GM12878 (cell line): ENCODE measurements around the gene ONECUT2. TPM values are rescaled to one million over a fixed set of nuclear protein-coding genes. Genes with fewer than 3 reads are reported as not detected.

Experiments used
- ATAC-seq: fragments of 200-7000 bp; cut with Tn5 transposase; 3 replicates; pipeline ENCODE4 v1.9.1; 2020; ENCODE audit warnings: mild to moderate bottlenecking, moderate library complexity
- BruUV-seq: library from RNA; stranded (reverse); fragments of 400-500 nt; replicated peaks from 2 replicates; lab custom pipeline; 2021; lab: Mats Ljungman, UMichigan
- CTCF ChIA-PET: fragments of 300-600 bp; sonication (Branson Sonifier 250); formaldehyde crosslinking; extraction: SDS; loops from one replicate; lab custom pipeline; 2021; ENCODE audit warnings: inconsistent platforms; lab: Yijun Ruan, JAX
- POLR2A ChIA-PET: fragments of 350-600 bp; formaldehyde crosslinking; extraction: SDS; loops from one replicate; lab custom pipeline; 2021; ENCODE audit warnings: inconsistent platforms; lab: Charles Lee
- RAD21 ChIA-PET: fragments of 300-600 bp; sonication (Branson Sonifier 250); formaldehyde crosslinking; loops from one replicate; lab custom pipeline; 2023; ENCODE audit warnings: antibody characterized with exemption; ENCODE audit not compliant: unreplicated experiment; lab: Charles Lee
- SMC1A ChIA-PET: fragments of 300-600 bp; sonication (Branson Sonifier 250); formaldehyde crosslinking; loops from one replicate; lab custom pipeline; 2023; ENCODE audit not compliant: unreplicated experiment, uncharacterized antibody; lab: Charles Lee
- DNase-seq: peaks from one replicate; pipeline ENCODE4 v3.0.0-alpha.2; 2011; ENCODE audit warnings: low read depth, low spot score
- FAIRE-seq: peaks from 3 replicates; lab custom pipeline; 2011; peaks lifted over from hg19 to GRCh38; lab: Jason Lieb, UNC
- H2AFZ ChIP-seq: 2 replicates; pipeline ENCODE4 v1.6.0; 2011; ENCODE audit warnings: low read depth, low read length, control low read depth; ENCODE audit not compliant: control insufficient read depth
- H3K27ac ChIP-seq: 2 replicates; pipeline ENCODE4 v1.5.1; 2011; ENCODE audit warnings: control low read depth; ENCODE audit not compliant: control insufficient read depth, insufficient read depth
- H3K27me3 ChIP-seq, 2 experiments: replicated peaks in 1 of 2; 2 replicates each; pipeline versions ENCODE4 v1.6.0 to v1.6.1; 2011; ENCODE audit warnings: low read length in 1 of 2; ENCODE audit not compliant: control insufficient read depth in 2 of 2, insufficient read depth in 2 of 2
- H3K36me3 ChIP-seq, 2 experiments: 2 replicates each; pipeline ENCODE4 v1.5.1; 2011; ENCODE audit warnings: low read length in 1 of 2; ENCODE audit not compliant: control insufficient read depth in 2 of 2, insufficient read depth in 2 of 2
- H3K4me1 ChIP-seq: 2 replicates; pipeline ENCODE4 v1.6.1; 2011; ENCODE audit warnings: mild to moderate bottlenecking, low read length, moderate library complexity, mixed read lengths; ENCODE audit not compliant: control insufficient read depth, insufficient read depth
- H3K4me2 ChIP-seq: 2 replicates; pipeline ENCODE4 v1.6.0; 2011; ENCODE audit warnings: control low read depth; ENCODE audit not compliant: control insufficient read depth, insufficient read depth
- H3K4me3 ChIP-seq: fragments of 200-600 bp; sonication (generic); 2 replicates; pipeline ENCODE4 v1.5.1; 2016
- H3K79me2 ChIP-seq: 2 replicates; pipeline ENCODE4 v1.6.0; 2011; ENCODE audit warnings: low read length; ENCODE audit not compliant: control insufficient read depth, insufficient read depth
- H3K9ac ChIP-seq: 2 replicates; pipeline ENCODE4 v1.8.0; 2011; ENCODE audit warnings: low read length, control low read depth, mixed read lengths; ENCODE audit not compliant: control insufficient read depth, insufficient read depth
- H3K9me3 ChIP-seq: replicated peaks from 3 replicates; pipeline ENCODE4 v1.5.1; 2011; ENCODE audit warnings: mild to moderate bottlenecking, low read length; ENCODE audit not compliant: control insufficient read depth, insufficient read depth
- H4K20me1 ChIP-seq: 2 replicates; pipeline ENCODE4 v1.6.0; 2011; ENCODE audit not compliant: control insufficient read depth, insufficient read depth
- E4F1 ChIP-seq: fragments of 450-650 bp; IDR thresholded peaks from 2 replicates; pipeline ENCODE4 v1.6.1; 2018; ENCODE audit warnings: borderline replicate concordance, mild to moderate bottlenecking; ENCODE audit not compliant: partially characterized antibody
- NR2F1 ChIP-seq: fragments of 450-650 bp; conservative IDR thresholded peaks from 2 replicates; pipeline ENCODE4 v1.6.1; 2017; ENCODE audit warnings: mild to moderate bottlenecking
- SMAD5 ChIP-seq: IDR thresholded peaks from 2 replicates; pipeline ENCODE4 v1.6.1; 2016; ENCODE audit warnings: antibody characterized with exemption, low read depth
- WGBS: methylation state at CpG from one replicate; pipeline ENCODE4 v1.1.6; 2016; ENCODE audit warnings: low lambda C conversion rate; ENCODE audit not compliant: insufficient replicate concordance, insufficient coverage; ENCODE audit errors: missing lambda C conversion rate; 5-methylcytosine and 5-hydroxymethylcytosine counted together
- in situ Hi-C: fragments of 300-500 bp; cut with MboI; formaldehyde crosslinking; loops from 9 replicates; pipeline ENCODE4 v1.14.3; 2018; ENCODE audit warnings: mixed read lengths
- intact Hi-C: fragments of 100-400 bp; cut with micrococcal nuclease; formaldehyde crosslinking; loops from one replicate; pipeline ENCODE4 v1.14.2; 2022; ENCODE audit not compliant: unreplicated experiment
- polyA plus RNA-seq, 11 experiments: library from polyadenylated mRNA; depleted of rRNA in 4 of 11; unstranded in 6 of 11; stranded (reverse) in 5 of 11; fragments of >200 nt; fragmentation: Nextera tagmentation in 4 of 11; fragmentation: Illumina TruSeq in 1 of 11; extraction: Ambion mirVana in 4 of 11; extraction: Trizol in 1 of 11; gene quantifications; 1 replicate in 1 of 11; 2 replicates in 10 of 11; pipeline versions ENCODE4 v1.2.1 to v1.2.3, GENCODE V29; 2011 to 2016; ENCODE audit warnings: inconsistent platforms in 2 of 11, missing spikeins in 2 of 11, low read depth in 1 of 11
- total RNA-seq, 4 experiments: library from RNA; depleted of rRNA in 3 of 4; stranded (reverse); fragments of >200 nt in 3 of 4; fragmentation: Illumina TruSeq in 1 of 4; extraction: Trizol in 1 of 4; gene quantifications; 2 replicates each; pipeline versions ENCODE4 v1.2.1 to v1.2.3, GENCODE V29; 2013 to 2021

ONECUT2 gene
- total and polyA plus RNA-seq, 10 of the 15 experiments (the other 5 are each of a cell fraction or from before 2014, with no cell fraction given), result 0.01 to 0.03 TPM; not detected in 8

- Histone ChIP-seq H3K27ac (no peak overlapping the region), H3K9me3 (peaks cover 39% of the 10 kb centered on the region; the same call in 2 of the 3 replicates), H3K9ac (no peak overlapping the region)
- RAD21 ChIA-PET, result no interaction called here
- no TSS peak for BruUV-seq
- TF ChIP-seq SMAD5, result no peak
- TF ChIP-seq NR2F1, result no peak
- no peak for TF ChIP-seq E4F1
- TF ChIP-seq, all 136 proteins: peak for 0
- CTCF ChIA-PET, result interaction anchor here (1.1 kb wide), 1 partner anchor 17 kb away, joined by 3 read pairs; no protein-coding TSS in a partner anchor
- H3K79me2 ChIP-seq, result no peaks in the 10 kb centered on the region
- no peaks in the 10 kb centered on the region for H3K4me1 ChIP-seq
- H3K4me3 ChIP-seq, result no peak overlapping the region
- SMC1A ChIA-PET, result interaction anchor here (0.8 kb wide), 1 partner anchor 377 kb away, joined by 5 read pairs; no protein-coding TSS in a partner anchor
- H2AFZ ChIP-seq, result no peak overlapping the region
- in situ Hi-C loops (no loop called here), intact Hi-C loops (no loop called here)
- DNase-seq (no peak), ATAC-seq (no peak), FAIRE-seq (no peak)
- H3K4me2 ChIP-seq, result no peak overlapping the region
- no peaks in the 10 kb centered on the region for H4K20me1 ChIP-seq
- POLR2A ChIA-PET, result interaction anchor here (0.6 kb wide), 1 partner anchor 719 kb away, joined by 5 read pairs; no protein-coding TSS in a partner anchor
- no peaks in the 10 kb centered on the region for H3K36me3 ChIP-seq
- H3K27me3 ChIP-seq, result peaks cover 3 to 16% of the 10 kb centered on the region in 2 experiments
- WGBS, result 16% methylated on average over 9 of the region's 9 CpGs
Measured at GRCh38 chr18:57432751-57433400, 2.3 kb upstream of the ONECUT2 start.
